Right renal cortex interstitium (tissue), 3 donors: Measurements from ENCODE around the gene MAN2A1. TPM values are rescaled to one million over a fixed set of nuclear protein-coding genes. Genes with fewer than 3 reads are reported as not detected.

ENCODE experiments used
- DNase-seq, 3 donors: peaks; one replicate each; pipeline ENCODE4 v3.0.0-alpha.2; 2013; ENCODE audit warnings: low read depth in 3 of 3, low spot score in 2 of 3
- polyA plus RNA-seq, 3 donors: library from polyadenylated mRNA; unstranded; fragments of 120-200 nt; gene quantifications; one replicate each; pipeline ENCODE4 v1.2.1, GENCODE V29; 2013; ENCODE audit not compliant: insufficient read length in 3 of 3

The MAN2A1 gene
- polyA plus RNA-seq, 3 donors: 76.0 to 79.1 (median 76.1) TPM

DNA sequence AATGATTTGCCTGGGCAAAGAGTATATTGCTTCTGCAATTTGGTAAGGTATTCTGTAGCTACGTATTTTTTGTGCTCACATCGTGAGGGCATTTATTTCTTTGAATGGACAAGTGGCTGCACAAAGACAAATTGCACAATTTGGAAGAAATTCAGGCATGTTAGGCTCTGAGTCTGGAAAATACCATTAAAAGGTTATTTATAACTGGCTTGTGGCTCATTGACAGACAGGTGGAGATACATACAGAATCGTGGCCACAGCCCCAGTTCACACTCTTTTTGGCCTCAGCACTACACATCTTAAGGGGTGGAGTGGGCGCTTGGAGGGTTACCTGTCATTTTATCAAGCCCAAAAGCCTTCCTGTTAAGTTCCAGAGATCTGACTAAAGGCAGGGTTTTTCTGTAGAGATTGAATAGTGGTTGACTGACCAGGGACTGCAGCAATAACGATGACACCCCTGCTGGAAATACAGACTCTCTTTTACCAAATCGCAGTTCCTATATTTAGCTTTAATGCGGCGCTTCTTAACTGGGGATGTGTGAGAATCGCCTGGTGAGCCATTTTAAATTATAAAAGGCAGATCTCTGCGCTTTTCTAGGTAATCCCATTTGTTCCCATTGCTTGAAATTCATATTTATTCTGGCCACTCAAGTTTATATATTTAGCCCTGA is 14.7 kb downstream of the MAN2A1 start:
- DNase-seq: no peak

DNA sequence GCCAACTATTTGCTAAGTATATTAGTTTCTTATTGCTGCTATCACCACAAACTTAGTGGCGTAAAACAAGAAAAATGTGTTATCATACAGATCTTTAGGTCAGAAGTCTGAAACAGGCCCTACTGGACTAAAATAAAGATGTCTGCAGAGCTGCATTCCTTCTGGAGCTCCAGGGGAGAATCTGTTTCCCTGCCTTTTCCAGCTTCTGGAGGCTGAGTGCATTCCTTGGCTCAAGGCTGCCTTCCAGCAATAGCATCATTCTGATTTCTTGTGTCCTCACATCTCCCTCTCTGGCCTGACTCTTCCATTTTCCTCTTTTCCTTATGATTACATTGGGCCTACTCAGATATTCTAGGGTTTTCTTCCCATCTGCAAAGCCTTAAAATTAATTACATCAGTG is 15.9 kb downstream of the MAN2A1 start:
- no peak for DNase-seq

- DNase-seq: no peak
Measured at GRCh38 chr5:109706095-109706494, 16.4 kb downstream of the MAN2A1 start.

DNA sequence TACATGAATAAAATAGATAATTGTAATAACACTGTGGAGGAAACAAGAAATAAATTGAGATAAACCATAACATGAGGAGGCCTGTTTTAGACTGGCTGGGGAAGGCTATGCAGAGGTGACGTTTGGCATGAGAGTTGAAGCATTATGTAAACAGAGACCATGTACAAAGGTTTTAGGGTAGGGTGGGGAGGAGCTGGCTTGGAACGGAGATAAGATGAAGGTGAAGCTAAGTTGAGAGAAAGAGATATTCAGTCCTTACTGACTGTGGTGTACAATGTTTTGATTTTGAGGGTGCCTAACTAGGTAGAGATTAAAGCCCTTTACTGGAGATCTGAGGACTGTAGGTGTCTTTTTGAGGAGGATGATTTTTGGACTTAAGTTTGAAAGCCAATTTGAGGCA is 17.8 kb downstream of the MAN2A1 start:
- no peak for DNase-seq

- DNase-seq: no peak
Measured at GRCh38 chr5:109708813-109709212, 19.1 kb downstream of the MAN2A1 start.

- DNase-seq: no peak
Measured at GRCh38 chr5:109709225-109709624, 19.5 kb downstream of the MAN2A1 start.

GRCh38 chr5:109711673-109712072 is 21.9 kb downstream of the MAN2A1 start:
- no peak for DNase-seq

DNA sequence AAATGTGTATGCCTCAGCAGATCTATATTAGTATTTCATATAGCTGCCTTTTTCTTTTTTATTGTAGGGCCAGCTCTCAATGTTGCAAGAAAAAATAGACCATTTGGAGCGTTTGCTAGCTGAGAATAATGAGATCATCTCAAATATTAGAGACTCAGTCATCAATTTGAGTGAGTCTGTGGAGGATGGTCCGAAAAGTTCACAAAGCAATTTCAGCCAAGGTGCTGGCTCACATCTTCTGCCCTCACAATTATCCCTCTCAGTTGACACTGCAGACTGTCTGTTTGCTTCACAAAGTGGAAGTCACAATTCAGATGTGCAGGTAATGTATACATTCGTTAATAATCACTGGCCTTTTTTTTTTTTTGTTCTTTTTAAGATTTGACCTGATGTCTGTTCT is 23.7 kb downstream of the MAN2A1 start:
- DNase-seq: no peak

DNA sequence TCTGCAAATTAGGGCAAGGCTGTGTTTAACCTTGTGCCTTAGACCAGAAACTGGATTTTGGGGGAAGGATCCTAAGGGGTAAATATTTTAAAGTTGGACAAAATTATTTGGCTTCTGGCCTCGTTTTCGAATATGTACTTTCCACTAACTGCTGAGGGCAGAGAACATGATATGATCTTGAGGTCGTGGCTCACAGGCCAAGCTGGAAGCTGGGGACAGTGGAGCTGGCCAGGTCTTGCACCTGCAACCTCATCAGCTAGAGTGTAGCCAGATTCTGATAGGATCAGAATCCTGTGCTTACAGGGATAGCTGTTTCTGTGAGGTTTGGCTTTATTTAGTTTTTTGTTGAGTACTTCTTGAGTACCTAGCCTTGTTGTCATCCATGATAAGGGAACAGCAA is 24.9 kb downstream of the MAN2A1 start:
- no peak for DNase-seq

- no peak for DNase-seq
Measured at GRCh38 chr5:109718216-109718615, 28.5 kb downstream of the MAN2A1 start.

DNA sequence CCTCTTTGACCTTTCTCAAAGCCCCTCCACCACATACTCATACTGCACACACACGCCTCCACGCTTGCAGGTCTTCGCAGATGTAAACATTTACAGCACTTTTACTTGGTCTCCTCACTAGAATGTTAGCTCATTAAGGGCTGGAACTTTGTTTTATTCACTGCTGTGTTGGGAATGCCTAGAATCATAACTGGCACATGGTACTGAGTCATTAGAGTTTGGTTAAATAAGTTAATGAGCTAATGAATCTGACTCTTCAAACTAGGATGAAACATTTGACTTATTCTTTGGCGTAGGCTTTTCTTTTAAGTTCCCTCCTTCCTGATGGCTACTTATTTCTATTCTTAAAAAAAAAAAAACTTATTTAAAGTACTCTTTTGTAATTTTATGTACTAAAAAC is 28.9 kb downstream of the MAN2A1 start:
- DNase-seq: no peak

DNA sequence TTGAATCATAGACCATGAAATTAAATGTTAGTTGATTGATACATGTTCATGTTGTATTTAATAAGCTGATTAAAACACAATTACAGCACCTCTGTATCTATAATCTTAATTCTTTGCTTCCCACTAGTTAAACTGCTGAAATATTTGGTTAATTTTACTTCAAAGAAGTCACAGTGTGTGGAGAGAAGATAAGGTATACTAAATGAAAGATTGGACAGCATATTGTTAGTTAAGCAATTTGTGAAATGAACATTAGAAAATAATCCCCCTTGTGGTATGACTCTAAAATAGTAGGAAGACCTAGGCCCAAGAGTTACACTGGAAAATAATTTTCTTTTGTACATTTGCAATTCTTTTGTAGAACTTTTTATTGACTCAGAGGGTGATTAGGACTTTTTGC is 30.3 kb downstream of the MAN2A1 start:
- no peak for DNase-seq

DNA sequence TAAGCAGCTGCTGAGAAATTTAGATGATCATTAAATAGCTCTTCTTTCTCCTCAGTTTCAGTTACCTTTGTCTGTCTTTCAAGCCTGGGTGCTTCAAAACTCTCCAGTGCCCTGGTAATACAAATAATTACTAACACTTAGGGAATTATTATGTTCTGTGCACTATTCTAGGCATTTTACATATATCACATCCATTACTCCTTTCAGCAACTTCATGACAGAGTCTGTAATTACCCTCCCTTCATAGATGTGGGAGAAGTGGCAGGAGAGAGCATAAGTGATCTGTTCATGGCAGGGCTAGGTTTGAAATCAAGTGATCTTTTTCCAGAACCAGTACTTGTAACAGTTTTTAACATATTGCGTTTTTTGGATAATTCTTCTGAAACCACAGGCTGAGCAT is 32.0 kb downstream of the MAN2A1 start:
- no peak for DNase-seq

DNA sequence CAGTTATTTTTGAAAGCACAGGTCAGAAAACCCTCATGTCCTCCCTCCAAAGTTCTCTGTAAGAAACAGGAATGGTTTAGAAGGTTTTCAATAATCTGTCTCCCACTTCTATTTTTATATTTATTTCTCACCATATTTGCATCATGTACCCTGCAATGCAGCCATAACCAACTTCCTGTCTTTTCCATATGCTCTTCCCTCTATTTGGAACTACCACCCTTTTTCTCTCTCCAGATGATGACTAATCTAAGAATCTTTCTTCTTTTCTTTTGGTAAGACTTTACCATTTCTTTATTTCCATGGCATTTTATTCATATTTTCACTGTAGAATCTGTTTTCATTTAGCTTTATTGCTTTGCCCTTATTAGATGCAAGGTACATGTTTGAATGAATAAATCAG is 33.9 kb downstream of the MAN2A1 start:
- no peak for DNase-seq

- no peak for DNase-seq
Measured at GRCh38 chr5:109725135-109725534, 35.4 kb downstream of the MAN2A1 start.

DNA sequence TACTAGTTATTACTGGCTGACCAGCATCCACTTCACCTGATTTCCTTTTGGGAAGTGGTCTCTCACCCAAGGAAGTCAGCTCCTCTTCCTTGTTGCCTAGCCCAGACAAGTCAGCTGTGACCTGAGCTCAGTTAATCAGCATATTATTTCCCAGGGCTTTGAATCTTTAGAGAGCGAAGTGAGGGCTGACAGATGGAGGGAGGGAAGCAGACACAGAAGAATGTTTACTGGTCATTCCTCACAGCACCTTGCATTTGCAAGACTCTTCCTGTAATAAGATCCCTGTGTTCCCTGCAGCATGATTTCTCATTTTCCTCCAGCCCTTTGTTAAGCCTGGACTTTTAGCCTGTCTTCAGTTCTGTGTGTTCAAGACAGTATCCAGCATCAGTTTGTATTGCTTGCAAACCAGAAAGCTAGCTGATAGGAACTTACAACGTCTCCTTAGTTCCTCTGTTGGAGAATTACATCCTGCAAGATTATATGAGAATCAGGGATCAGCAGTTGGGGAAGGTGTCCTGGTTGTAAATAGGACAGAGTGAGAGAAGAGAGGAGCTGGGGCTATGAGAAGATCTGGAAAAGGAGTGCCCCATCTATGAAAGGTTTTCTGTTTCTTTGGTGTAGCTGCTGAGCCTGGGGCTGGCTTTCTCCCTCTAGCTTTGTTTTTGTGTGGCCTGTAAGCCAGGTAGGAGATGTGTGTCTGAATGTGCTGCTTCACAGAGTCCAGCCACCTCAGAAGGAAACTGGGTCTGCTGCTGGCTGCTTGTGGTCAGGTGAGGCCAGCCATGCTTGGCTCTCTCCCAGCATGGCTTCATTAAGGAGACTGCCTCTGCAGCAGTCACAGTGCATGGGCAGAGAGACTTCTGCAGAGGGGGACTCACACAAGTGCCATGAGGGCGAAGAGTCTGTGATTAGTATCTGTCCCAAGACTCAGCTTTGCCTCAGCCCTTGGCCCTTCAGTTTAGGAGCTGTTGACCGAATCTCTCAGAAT is 50.3 kb downstream of the MAN2A1 start:
- DNase-seq: peak in 2 of 3 donors; percentile 7 to 33

DNA sequence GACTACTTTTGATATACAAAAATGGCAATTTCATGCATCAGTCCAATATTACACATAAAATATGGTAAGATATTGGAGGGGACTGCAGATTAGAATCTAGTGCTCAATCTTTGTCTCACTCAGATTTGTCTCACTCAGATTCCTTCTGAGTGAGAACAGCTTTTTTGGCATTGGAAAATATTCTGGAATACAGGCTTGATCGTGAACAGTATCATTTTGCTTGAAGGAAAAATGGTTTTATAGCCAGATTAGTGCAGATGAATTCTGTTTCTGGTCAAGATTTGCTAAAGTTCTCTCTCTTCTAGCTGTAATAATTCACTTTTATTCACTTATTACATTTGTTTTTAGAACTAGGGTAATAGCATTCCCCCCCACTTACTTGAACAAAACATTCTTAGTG is 51.2 kb downstream of the MAN2A1 start:
- DNase-seq: no peak

GRCh38 chr5:109741390-109741789 is 51.7 kb downstream of the MAN2A1 start:
- DNase-seq: no peak

GRCh38 chr5:109743041-109743531 is 53.4 kb downstream of the MAN2A1 start:
- DNase-seq: no peak

DNA sequence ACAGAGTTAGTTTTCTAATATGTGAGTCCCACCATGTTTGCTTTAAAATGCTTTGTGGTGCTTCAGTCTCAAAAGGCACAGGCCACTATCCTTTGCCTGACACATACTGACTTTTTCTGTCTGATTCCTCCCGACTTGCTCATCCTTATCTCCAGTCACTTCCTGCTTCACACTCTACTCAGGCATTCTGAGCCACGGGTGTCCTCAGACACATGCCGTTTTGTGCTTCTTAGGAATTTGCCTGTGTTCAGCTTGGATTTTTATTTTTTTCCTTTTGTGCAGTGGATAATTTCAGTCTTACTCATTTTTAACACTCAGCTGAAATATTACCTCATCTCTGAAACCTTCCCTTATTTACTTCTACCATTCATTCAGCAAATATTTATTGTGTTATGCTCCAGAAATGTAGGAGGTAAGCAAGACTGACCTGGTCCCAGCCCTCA is 54.1 kb downstream of the MAN2A1 start:
- DNase-seq: no peak

DNA sequence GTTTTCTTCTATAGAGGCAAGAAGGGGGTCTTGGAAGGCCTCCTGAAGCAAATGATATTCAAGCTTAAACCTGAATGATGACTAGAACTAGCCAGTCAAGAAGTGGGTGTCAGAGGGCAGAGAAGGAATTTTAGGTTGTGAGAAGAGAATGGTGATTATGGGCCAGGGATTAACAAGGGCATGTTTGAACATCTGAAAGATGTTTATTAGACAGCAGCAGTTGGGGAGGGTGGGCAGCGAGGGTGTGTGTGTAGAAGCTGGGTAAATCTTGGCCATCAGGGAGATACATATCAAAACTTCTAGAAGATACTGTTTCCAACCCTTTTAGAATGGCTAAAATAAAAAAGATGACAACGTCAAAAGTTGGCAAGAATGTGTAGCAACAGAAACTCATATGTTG is 54.5 kb downstream of the MAN2A1 start:
- no peak for DNase-seq

DNA sequence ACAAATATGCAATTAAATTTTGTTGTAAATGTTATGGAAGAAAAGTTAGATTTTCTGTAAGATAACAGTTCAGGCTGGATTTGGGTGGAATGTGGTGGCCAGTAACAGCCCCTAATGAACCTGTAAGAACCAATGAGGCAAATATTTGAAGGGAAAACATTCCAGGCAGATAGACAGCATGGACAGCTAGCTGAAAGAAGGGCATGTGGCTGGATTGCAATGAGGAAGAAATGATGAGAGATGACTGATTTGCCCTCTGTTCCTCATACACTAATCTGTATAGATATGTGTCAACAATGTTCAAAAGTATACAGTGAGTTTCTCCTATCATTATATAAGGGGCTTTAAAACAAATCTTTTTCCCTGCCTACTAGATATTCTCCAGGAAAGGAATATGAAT is 58.8 kb downstream of the MAN2A1 start:
- no peak for DNase-seq
